ENCODE data around the gene PTH.

DNA sequence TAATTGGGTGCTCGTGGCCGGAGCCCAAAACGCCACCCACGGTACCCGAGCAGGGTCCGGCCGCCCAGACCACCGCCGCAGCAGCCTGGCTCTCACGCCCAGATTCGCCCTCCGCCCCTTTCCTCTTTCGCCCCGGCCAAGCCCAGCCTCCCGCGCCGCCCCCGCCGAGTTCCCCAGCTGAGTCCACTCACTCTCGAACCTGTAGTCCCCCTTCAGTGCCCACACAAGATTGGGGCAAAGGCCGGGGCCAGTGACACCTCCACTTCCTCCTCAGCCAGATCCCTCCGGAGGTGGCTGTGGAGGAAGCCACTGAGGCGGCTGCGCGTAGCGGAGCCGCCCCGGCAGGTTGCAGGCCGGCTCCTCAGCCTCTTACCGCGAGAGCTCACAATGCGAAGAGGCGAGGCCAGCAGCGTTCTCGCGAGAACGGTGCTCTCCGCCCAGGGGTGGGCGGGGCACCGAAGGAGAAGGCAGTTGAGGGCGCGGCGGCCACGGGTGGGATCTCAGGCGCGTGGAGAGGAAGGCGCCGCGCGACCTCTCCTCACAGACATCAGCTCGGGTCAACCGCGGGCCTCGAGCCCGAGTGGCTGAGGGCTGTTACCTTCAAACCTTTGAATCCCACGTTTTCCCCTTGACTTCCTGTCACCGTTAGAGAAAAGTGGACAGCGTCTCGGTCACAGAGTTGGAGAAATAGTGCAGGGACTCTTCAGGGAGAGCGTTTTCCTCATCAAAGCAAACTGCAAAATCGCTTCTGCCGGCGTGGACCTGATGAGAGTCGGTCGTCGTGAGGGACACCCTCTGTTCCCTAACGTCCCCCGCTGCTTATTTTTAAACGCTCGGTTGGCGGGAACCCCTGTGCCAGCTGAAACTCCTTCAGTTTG is 32.7 kb downstream of the PTH start, which contains the start of gene BTBD10:
- TF ChIP-seq OVOL2 (CRISPR knock-in tag; IDR thresholded peaks at IDR 0.05; ENCODE audit: borderline replicate concordance) (no peak), ATF1 (CRISPR knock-in tag; IDR thresholded peaks at IDR 0.05) (no peak), TEAD4 (CRISPR knock-in tag; IDR thresholded peaks at IDR 0.05) (no peak), CREM (CRISPR knock-in tag; IDR thresholded peaks at IDR 0.05) (0 out of 2 replicates have a peak, but pooled peaks have one; percentile 48), MXD4 (CRISPR knock-in tag; IDR thresholded peaks at IDR 0.05; ENCODE audit: borderline replicate concordance) (no peak), ZNF121 (CRISPR knock-in tag; IDR thresholded peaks at IDR 0.05) (no peak), ZBTB21 (CRISPR knock-in tag; IDR thresholded peaks at IDR 0.05; ENCODE audit: borderline replicate concordance) (no peak), IRF2 (CRISPR knock-in tag; IDR thresholded peaks at IDR 0.05; ENCODE audit: borderline replicate concordance, low read depth) (no peak), TEAD1 (CRISPR knock-in tag; IDR thresholded peaks at IDR 0.05) (no peak)
- TF ChIP-seq, protein P1, sequence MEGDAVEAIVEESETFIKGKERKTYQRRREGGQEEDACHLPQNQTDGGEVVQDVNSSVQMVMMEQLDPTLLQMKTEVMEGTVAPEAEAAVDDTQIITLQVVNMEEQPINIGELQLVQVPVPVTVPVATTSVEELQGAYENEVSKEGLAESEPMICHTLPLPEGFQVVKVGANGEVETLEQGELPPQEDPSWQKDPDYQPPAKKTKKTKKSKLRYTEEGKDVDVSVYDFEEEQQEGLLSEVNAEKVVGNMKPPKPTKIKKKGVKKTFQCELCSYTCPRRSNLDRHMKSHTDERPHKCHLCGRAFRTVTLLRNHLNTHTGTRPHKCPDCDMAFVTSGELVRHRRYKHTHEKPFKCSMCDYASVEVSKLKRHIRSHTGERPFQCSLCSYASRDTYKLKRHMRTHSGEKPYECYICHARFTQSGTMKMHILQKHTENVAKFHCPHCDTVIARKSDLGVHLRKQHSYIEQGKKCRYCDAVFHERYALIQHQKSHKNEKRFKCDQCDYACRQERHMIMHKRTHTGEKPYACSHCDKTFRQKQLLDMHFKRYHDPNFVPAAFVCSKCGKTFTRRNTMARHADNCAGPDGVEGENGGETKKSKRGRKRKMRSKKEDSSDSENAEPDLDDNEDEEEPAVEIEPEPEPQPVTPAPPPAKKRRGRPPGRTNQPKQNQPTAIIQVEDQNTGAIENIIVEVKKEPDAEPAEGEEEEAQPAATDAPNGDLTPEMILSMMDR (IDR thresholded peaks at IDR 0.05) = no peak
- TF ChIP-seq, protein P2, sequence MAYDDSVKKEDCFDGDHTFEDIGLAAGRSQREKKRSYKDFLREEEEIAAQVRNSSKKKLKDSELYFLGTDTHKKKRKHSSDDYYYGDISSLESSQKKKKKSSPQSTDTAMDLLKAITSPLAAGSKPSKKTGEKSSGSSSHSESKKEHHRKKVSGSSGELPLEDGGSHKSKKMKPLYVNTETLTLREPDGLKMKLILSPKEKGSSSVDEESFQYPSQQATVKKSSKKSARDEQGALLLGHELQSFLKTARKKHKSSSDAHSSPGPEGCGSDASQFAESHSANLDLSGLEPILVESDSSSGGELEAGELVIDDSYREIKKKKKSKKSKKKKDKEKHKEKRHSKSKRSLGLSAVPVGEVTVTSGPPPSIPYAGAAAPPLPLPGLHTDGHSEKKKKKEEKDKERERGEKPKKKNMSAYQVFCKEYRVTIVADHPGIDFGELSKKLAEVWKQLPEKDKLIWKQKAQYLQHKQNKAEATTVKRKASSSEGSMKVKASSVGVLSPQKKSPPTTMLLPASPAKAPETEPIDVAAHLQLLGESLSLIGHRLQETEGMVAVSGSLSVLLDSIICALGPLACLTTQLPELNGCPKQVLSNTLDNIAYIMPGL (CRISPR knock-in tag; IDR thresholded peaks at IDR 0.05) = peak; percentile 71; the same call in 1 of the 2 replicates
- TF ChIP-seq, protein P3, sequence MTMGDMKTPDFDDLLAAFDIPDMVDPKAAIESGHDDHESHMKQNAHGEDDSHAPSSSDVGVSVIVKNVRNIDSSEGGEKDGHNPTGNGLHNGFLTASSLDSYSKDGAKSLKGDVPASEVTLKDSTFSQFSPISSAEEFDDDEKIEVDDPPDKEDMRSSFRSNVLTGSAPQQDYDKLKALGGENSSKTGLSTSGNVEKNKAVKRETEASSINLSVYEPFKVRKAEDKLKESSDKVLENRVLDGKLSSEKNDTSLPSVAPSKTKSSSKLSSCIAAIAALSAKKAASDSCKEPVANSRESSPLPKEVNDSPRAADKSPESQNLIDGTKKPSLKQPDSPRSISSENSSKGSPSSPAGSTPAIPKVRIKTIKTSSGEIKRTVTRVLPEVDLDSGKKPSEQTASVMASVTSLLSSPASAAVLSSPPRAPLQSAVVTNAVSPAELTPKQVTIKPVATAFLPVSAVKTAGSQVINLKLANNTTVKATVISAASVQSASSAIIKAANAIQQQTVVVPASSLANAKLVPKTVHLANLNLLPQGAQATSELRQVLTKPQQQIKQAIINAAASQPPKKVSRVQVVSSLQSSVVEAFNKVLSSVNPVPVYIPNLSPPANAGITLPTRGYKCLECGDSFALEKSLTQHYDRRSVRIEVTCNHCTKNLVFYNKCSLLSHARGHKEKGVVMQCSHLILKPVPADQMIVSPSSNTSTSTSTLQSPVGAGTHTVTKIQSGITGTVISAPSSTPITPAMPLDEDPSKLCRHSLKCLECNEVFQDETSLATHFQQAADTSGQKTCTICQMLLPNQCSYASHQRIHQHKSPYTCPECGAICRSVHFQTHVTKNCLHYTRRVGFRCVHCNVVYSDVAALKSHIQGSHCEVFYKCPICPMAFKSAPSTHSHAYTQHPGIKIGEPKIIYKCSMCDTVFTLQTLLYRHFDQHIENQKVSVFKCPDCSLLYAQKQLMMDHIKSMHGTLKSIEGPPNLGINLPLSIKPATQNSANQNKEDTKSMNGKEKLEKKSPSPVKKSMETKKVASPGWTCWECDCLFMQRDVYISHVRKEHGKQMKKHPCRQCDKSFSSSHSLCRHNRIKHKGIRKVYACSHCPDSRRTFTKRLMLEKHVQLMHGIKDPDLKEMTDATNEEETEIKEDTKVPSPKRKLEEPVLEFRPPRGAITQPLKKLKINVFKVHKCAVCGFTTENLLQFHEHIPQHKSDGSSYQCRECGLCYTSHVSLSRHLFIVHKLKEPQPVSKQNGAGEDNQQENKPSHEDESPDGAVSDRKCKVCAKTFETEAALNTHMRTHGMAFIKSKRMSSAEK (CRISPR knock-in tag; IDR thresholded peaks at IDR 0.05; ENCODE audit: borderline replicate concordance) = no peak
- TF ChIP-seq, protein P4, sequence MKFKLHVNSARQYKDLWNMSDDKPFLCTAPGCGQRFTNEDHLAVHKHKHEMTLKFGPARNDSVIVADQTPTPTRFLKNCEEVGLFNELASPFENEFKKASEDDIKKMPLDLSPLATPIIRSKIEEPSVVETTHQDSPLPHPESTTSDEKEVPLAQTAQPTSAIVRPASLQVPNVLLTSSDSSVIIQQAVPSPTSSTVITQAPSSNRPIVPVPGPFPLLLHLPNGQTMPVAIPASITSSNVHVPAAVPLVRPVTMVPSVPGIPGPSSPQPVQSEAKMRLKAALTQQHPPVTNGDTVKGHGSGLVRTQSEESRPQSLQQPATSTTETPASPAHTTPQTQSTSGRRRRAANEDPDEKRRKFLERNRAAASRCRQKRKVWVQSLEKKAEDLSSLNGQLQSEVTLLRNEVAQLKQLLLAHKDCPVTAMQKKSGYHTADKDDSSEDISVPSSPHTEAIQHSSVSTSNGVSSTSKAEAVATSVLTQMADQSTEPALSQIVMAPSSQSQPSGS (CRISPR knock-in tag; IDR thresholded peaks at IDR 0.05; ENCODE audit: borderline replicate concordance, low read depth) = no peak
